GM21390 (cell line): Measurements from ENCODE around the gene GLIS1.

Experiments
- ATAC-seq: cut with Tn5 transposase; IDR thresholded peaks from one replicate; pipeline ENCODE4 v1.9.1; 2021; ENCODE audit not compliant: unreplicated experiment

GLIS1 gene

GRCh38 chr1:53737648-53738204, 1.2 kb downstream of the GLIS1 start:
- no peak for ATAC-seq

GRCh38 chr1:53736290-53736689, 2.7 kb downstream of the GLIS1 start:
- no peak for ATAC-seq

DNA sequence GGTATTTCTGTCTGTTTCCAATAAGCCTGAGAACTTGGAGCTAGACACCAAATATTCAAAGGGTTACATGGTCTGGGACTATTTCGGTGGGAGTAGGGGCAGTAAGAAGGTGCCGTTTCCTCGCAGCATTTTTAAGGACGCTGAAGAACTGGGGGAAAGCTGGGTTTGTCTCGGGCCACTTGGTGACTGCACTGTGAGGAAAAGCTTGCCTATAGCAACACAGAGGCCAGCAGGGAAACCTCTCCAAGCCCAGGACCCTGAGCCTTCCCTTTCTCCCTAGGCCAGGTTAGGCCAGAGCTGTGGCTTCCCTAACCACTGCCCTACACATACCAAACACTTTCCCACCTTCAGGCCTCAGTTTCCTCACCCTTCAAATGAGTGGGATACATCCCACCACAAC, 3.3 kb downstream of the GLIS1 start:
- no peak for ATAC-seq

DNA sequence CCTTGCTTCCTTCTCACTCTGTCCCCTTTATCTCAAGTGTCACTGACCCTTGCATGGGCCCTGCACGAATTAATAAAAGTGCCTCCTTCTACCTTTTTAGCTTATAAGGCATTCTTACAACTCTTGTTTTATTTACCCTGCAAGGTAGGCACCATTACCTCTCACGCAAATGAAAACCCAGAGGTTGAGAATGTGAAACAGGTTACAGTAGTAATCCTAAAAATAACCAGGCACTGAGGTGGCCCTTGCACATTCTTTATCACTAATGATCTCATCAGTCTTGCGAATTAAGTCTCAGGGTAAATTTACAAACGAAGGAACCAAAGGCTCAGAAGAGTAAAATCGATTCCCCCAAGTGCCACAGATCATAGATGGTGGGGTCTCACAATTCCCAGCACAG, 3.7 kb downstream of the GLIS1 start:
- no peak for ATAC-seq

- ATAC-seq = no peak
Observed at GRCh38 chr1:53734650-53735211, 4.2 kb downstream of the GLIS1 start.

DNA sequence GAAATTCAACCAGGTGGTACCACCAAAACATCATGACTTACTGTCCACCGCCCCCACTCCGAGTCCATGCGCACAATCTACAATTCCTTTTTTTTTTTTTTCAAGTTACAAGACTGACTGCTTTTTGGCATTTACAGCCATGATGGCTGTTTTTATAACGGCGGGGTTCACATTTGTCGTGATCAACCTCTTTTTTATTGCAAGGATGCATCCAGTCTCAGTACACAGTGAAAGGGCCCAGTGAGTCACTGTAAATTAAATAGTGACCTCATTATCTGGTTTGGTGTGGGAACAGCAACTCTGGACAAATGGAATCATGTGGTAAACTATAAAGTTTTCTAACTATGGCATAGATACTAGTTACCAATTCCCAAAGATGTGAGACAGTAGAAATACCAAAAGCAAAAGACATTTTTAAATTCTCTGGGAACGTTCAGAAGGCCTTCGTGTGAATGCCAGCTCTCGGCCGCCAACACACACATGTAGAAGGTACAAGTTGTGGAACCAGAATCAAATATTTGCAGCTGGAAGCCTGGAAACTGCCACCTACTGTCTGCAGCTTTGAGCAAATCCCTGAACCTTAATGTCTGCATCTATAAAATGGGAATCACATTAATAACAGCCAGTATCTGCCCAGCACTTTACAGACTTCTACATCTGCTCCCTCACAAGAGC, 4.9 kb downstream of the GLIS1 start:
- no peak for ATAC-seq

GRCh38 chr1:53733447-53733931, 5.5 kb downstream of the GLIS1 start:
- ATAC-seq = no peak

- ATAC-seq = no peak
Observed at GRCh38 chr1:53732912-53733317, 6.0 kb downstream of the GLIS1 start.

- no peak for ATAC-seq
Observed at GRCh38 chr1:53732409-53732808, 6.6 kb downstream of the GLIS1 start.

DNA sequence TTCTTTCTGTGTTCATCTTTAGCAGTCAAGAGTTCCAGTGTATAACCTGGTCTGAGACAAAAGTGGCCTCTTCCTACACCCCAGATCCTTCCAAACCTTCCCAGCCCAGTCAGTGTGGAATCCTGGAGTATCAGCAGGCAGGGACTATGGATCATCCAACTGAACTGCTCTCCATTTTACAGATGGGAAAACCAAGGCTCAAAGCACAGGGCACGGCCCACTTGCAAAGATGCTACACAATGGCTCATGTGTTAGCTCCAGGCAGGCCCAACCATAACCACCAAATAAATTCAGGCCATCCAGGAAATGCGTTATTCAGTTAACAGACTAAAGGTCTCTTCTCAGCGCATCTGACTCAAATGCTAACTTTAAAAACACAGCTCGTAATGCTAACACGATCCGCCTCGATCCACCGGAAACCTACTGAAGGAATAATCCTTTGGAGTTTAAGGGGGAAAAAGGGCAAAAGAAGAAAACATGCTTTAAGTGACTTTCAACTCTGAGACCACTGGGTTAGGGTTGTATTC, 7.1 kb downstream of the GLIS1 start:
- no peak for ATAC-seq

GRCh38 chr1:53731043-53731600, 7.8 kb downstream of the GLIS1 start:
- ATAC-seq = no peak

- no peak for ATAC-seq
Observed at GRCh38 chr1:53730224-53730865, 8.6 kb downstream of the GLIS1 start.

DNA sequence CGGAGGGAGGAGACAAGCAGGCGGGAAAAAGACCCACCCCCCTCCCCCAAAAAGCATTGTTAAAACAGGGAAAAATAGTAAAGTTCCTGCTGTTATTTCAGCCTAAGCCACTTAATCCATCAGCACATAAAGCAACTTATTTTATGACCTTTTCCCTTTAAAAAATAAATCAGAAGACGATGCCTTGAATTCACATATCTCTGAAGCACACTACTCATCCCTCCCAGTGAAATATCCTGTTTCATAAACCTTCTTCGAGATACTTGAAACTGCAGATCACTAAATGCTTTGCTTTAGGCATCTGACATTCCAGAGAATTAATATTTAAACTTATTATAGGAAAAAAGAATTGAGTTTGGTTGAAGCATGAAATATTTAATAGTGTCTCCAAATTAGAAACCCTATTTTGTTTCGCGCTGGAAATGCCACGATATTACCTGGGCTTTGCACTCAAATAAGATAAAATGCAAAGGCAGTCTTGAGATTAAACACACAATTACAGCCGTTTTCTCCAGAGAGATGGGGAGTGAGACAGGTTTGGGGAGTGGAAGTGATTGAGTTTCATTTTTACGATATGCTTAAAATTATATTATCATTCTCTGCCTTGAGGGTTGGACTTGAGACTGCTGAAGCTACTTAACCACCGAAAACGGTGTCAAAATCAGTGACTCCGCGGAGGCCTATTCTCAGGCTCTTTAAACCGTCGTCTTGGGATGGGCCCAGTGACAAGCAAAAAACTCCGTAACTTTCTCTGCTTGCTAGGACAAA, 9.3 kb downstream of the GLIS1 start:
- ATAC-seq = no peak

DNA sequence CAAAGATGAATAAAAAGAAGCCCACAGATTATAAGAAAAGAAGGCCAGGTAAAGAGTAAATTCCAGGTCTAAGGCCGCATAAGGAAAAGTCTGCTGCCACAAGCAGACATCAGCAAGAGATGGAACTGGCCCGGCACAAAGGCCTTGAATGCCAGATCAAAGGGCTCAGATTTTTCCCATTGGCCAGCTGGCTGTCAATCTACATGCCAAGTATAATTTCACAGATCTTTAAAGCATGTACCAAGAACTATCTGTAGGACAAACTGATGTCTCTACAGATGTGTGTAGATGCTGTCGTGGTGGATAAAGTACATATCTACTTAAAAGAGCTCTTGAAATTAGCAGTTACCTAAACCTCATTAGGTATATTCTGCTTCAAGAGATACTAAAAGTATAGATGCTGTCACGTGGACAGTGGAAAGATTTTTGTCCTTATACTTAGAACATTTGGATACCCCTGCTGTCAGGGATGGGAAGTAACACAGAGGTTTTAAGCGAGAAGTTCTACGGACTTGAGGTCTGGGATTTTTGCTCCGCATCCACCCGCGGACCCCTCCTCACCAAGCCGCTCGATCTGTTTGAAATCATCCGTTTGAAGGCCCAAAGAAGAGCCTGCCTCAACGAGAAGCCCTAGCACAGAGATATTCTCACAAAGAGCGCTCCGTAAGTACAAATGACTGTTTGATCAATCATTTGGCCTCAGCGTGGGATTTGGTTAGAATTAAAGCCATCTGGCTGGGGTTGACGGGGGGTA, 10.1 kb downstream of the GLIS1 start:
- no peak for ATAC-seq

DNA sequence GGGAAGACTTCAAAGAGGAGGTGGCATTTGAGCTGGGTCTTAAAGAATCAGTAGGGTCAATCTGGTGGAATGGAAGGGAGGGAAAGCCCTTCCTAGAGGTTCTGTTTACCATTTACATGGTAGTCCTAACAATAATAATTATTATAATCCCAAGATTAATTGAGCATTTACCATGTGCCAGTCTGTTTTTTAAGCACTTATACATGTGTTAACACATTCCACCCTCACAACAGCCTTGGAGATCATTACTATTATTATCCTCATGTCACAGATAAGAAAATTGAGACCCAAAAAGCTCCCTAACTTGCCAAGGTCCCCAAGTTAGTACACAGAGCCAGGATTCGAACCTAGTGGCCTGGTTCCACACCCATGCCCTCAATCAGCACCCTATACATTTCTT, 10.8 kb downstream of the GLIS1 start:
- no peak for ATAC-seq

- ATAC-seq = no peak
Observed at GRCh38 chr1:53727461-53728092, 11.4 kb downstream of the GLIS1 start.

GRCh38 chr1:53726009-53726600, 12.9 kb downstream of the GLIS1 start:
- ATAC-seq = no peak

DNA sequence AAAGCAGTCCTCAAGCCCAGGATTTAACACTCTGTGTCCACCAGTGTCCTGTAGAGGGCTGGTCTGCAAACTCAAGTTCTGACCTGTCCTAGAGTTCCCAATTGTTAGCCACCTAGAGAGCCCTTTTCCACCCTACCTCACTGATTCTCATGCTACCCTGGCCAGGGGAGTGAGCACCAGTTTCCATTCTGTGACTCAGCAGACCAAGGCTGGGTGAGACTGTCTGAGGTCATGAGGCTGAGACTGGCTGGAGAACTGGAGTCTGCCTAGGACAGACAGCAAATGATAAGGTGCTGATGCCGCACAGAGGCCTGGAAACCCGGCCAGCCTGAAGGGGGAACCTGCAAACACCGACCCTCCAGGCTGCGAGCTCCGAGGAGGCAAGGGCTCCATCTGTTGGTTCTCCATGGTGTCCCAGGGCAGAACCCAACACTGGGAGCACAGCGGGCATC, 13.7 kb downstream of the GLIS1 start:
- ATAC-seq = no peak

- no peak for ATAC-seq
Observed at GRCh38 chr1:53722025-53722424, 16.9 kb downstream of the GLIS1 start.
